ENCODE results near the gene JCAD. TPM values are rescaled to one million over a fixed set of nuclear protein-coding genes. Genes with fewer than 3 reads are reported as not detected.

Gene JCAD
- total and polyA plus RNA-seq, 2 of the 8 experiments (the other 6 are each of a cell fraction or from before 2014, with no cell fraction given) = 0.56 to 5.2 TPM

GRCh38 chr10:30036341-30036740 lies 23.0 kb downstream of the JCAD start:
- Histone ChIP-seq H3K4me1 (replicated peaks in 1 of 4; ENCODE audit: control insufficient read depth in 3 of 4, insufficient read depth in 4 of 4, low read length in 3 of 4) (peaks cover 0 to 6% (median 3%) of the 10 kb centered on the region in 4 experiments; a peak in 5 of 7 replicates), H3K27me3 (replicated peaks in 1 of 4; ENCODE audit: control insufficient read depth in 3 of 4, extremely low read depth in 1 of 4, insufficient read depth in 3 of 4, low read length in 3 of 4) (no peaks in the 10 kb centered on the region), H3K4me3 (ENCODE audit: extremely low read depth in 1 of 4, insufficient read depth in 2 of 4, low read depth in 3 of 4, low read length in 4 of 4) (no peak overlapping the region), H3K14ac (ENCODE audit: insufficient read length) (no peak overlapping the region), H3K79me2 (ENCODE audit: control insufficient read depth in 1 of 2, insufficient read depth in 2 of 2, low read length in 2 of 2) (no peaks in the 10 kb centered on the region), H3K23ac (ENCODE audit: insufficient read length) (no peak overlapping the region), H4K5ac (ENCODE audit: insufficient read length, low read depth, low read length) (no peak overlapping the region), H3K4me2 (ENCODE audit: insufficient read depth in 1 of 2, low read depth in 2 of 2, low read length in 2 of 2) (no peak overlapping the region), H2BK120ac (replicated peaks; ENCODE audit: low read depth, low read length) (no peak overlapping the region), H3K9me3 (ENCODE audit: insufficient read depth in 2 of 2, low read depth in 1 of 2, low read length in 1 of 2) (no peaks in the 10 kb centered on the region), H2BK5ac (ENCODE audit: low read depth, low read length) (no peak overlapping the region), H2BK15ac (ENCODE audit: low read length) (no peak overlapping the region), H3K18ac (ENCODE audit: extremely low read depth, low read length) (no peak overlapping the region), H4K8ac (ENCODE audit: extremely low read depth, insufficient read depth, low read length) (no peak overlapping the region), H3K9ac (replicated peaks in 1 of 4; ENCODE audit: extremely low read depth in 1 of 4, low read depth in 3 of 4, low read length in 3 of 4) (no peak overlapping the region), H3K23me2 (ENCODE audit: low read depth, low read length) (no peaks in the 10 kb centered on the region), H3K36me3 (ENCODE audit: control insufficient read depth in 2 of 4, insufficient read depth in 4 of 4, low read length in 3 of 4) (no peaks in the 10 kb centered on the region), H2AK5ac (ENCODE audit: low read depth, low read length) (no peak overlapping the region), H4K91ac (replicated peaks; ENCODE audit: insufficient read length, low read length) (peak overlapping the region; percentile 17), H4K20me1 (replicated peaks in 1 of 2; ENCODE audit: control insufficient read depth in 1 of 2, insufficient read depth in 2 of 2, low read length in 2 of 2) (no peaks in the 10 kb centered on the region), H3K79me1 (ENCODE audit: low read depth, low read length) (no peaks in the 10 kb centered on the region), H3K56ac (replicated peaks; ENCODE audit: insufficient read length, low read depth, low read length) (no peak overlapping the region), H2BK20ac (ENCODE audit: low read length) (peak overlapping the region; percentile 66; the same call in 1 of the 2 replicates), H2BK12ac (ENCODE audit: low read depth, low read length) (peak overlapping the region; percentile 39; the same call in 1 of the 2 replicates), H3K4ac (replicated peaks; ENCODE audit: insufficient read length, low read depth, low read length) (no peak overlapping the region), H2AFZ (ENCODE audit: low read length) (peak overlapping the region; percentile 12; the same call in 1 of the 2 replicates), H3K27ac (ENCODE audit: low read depth, low read length) (no peak overlapping the region)
- FAIRE-seq = no peak
- no peak for DNase-seq (ENCODE audit: low read depth in 1 of 2, low spot score in 2 of 2)
- POLR2A ChIA-PET (ENCODE audit: partially characterized antibody) = no interaction called here
- CTCF ChIA-PET (ENCODE audit: partially characterized antibody) = interaction anchor here (0.5 kb wide), 1 partner anchor 1499 kb away, joined by 5 read pairs; no protein-coding TSS in a partner anchor
- WGBS, 2 experiments (ENCODE audit: extremely low coverage in 1 of 2, insufficient coverage in 1 of 2, insufficient read length in 1 of 2, insufficient replicate concordance in 2 of 2, low coverage in 1 of 2, low lambda C conversion rate in 2 of 2, missing lambda C conversion rate in 1 of 2) = 95% methylated on average over 3 of the region's 3 CpGs; no CpG with 5 or more reads in 1 of the 2 experiments
- no peak for TF ChIP-seq YY1 (IDR thresholded peaks at IDR 0.05; ENCODE audit: low read depth, low read length)
- no peak for TF ChIP-seq TAF1 (IDR thresholded peaks at IDR 0.05; ENCODE audit: low read depth, low read length)
- TF ChIP-seq CTCF (IDR thresholded peaks at IDR 0.05; ENCODE audit: control extremely low read depth in 1 of 3, insufficient read depth in 1 of 3, low read depth in 1 of 3, low read length in 3 of 3) = no peak
- TF ChIP-seq RFX5 (IDR thresholded peaks at IDR 0.05; ENCODE audit: borderline replicate concordance, low read depth, low read length) = no peak
- no peak for TF ChIP-seq NANOG (IDR thresholded peaks at IDR 0.05; ENCODE audit: insufficient read depth, low read depth, low read length, poor library complexity, severe bottlenecking)
- no peak for TF ChIP-seq EZH2 (IDR thresholded peaks at IDR 0.05; ENCODE audit: low read depth, low read length, severe bottlenecking)
- no peak for TF ChIP-seq SAP30 (IDR thresholded peaks at IDR 0.05; ENCODE audit: insufficient read depth, insufficient replicate concordance, low read length)
- TF ChIP-seq CHD2 (IDR thresholded peaks at IDR 0.05; ENCODE audit: low read length) = no peak
- TF ChIP-seq, protein P1, sequence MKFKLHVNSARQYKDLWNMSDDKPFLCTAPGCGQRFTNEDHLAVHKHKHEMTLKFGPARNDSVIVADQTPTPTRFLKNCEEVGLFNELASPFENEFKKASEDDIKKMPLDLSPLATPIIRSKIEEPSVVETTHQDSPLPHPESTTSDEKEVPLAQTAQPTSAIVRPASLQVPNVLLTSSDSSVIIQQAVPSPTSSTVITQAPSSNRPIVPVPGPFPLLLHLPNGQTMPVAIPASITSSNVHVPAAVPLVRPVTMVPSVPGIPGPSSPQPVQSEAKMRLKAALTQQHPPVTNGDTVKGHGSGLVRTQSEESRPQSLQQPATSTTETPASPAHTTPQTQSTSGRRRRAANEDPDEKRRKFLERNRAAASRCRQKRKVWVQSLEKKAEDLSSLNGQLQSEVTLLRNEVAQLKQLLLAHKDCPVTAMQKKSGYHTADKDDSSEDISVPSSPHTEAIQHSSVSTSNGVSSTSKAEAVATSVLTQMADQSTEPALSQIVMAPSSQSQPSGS (IDR thresholded peaks at IDR 0.05; ENCODE audit: low read length) = no peak
